MCF 10A (cell line): Measurements from ENCODE around the gene ASPN. TPM values are rescaled to one million over a fixed set of nuclear protein-coding genes. Genes with fewer than 3 reads are reported as not detected.

Experiments used
- BruUV-seq: library from RNA; stranded (reverse); fragments of 400-500 nt; replicated peaks from 2 replicates; lab custom pipeline; 2021; lab: Mats Ljungman, UMichigan
- CTCF ChIA-PET: fragments of 300-600 bp; sonication (Branson Sonifier 250); formaldehyde crosslinking; extraction: SDS; loops from one replicate; lab custom pipeline; 2021; ENCODE audit warnings: antibody characterized with exemption, inconsistent platforms; lab: Yijun Ruan, JAX
- POLR2A ChIA-PET: fragments of 300-600, 350-650 bp; sonication (Branson Sonifier 250); formaldehyde crosslinking; extraction: SDS; loops from one replicate; lab custom pipeline; 2020; ENCODE audit warnings: antibody characterized with exemption, inconsistent platforms; lab: Yijun Ruan, JAX
- DNase-seq: peaks from one replicate; pipeline ENCODE4 v3.0.0-alpha.2; 2018; ENCODE audit not compliant: unreplicated experiment
- H3K27ac Mint-ChIP-seq: one replicate; pipeline ENCODE4 v1.8.0; 2022; ENCODE audit warnings: mild to moderate bottlenecking, low read depth, mixed read lengths; ENCODE audit not compliant: unreplicated experiment
- H3K27me3 Mint-ChIP-seq: one replicate; pipeline ENCODE4 v1.8.0; 2022; ENCODE audit warnings: mixed read lengths; ENCODE audit not compliant: insufficient read depth, unreplicated experiment
- H3K36me3 Mint-ChIP-seq: one replicate; pipeline ENCODE4 v1.8.0; 2022; ENCODE audit warnings: mild to moderate bottlenecking, moderate library complexity, mixed read lengths; ENCODE audit not compliant: insufficient read depth, unreplicated experiment
- H3K4me1 Mint-ChIP-seq: one replicate; pipeline ENCODE4 v1.8.0; 2022; ENCODE audit warnings: mixed read lengths; ENCODE audit not compliant: insufficient read depth, unreplicated experiment
- H3K4me3 Mint-ChIP-seq: one replicate; pipeline ENCODE4 v1.8.0; 2022; ENCODE audit warnings: mild to moderate bottlenecking, moderate library complexity, mixed read lengths; ENCODE audit not compliant: unreplicated experiment
- H3K9me3 Mint-ChIP-seq: one replicate; pipeline ENCODE4 v1.8.0; 2022; ENCODE audit warnings: mixed read lengths; ENCODE audit not compliant: unreplicated experiment
- intact Hi-C: fragments of 100-400 bp; cut with micrococcal nuclease; formaldehyde crosslinking; loops from 2 replicates; pipeline ENCODE4 v1.14.1; 2022
- total RNA-seq: library from RNA; stranded (reverse); gene quantifications from 2 replicates; pipeline ENCODE4 v1.2.3, GENCODE V29; 2022
- TF ChIP-seq, protein P1 (sequence below): fragments of 200-600 bp; IDR thresholded peaks from one replicate; pipeline ENCODE4 v1.8.0; 2022; ENCODE audit warnings: antibody characterized with exemption, mild to moderate bottlenecking; ENCODE audit not compliant: unreplicated experiment

ASPN gene
- total RNA-seq, 1 experiment from 2014 or later, result 0.12 TPM

- H3K36me3 Mint-ChIP-seq, result peaks cover 11% of the 10 kb centered on the region
- no TSS peak for BruUV-seq
- H3K27ac Mint-ChIP-seq, result no peak overlapping the region
- no peak for DNase-seq
- peaks cover 7% of the 10 kb centered on the region for H3K4me1 Mint-ChIP-seq
- intact Hi-C loops, result no loop called here
- CTCF ChIA-PET, result no interaction called here
- no peak overlapping the region for H3K4me3 Mint-ChIP-seq
- H3K27me3 Mint-ChIP-seq, result no peaks in the 10 kb centered on the region
- H3K9me3 Mint-ChIP-seq, result no peaks in the 10 kb centered on the region
- TF ChIP-seq, protein P1, sequence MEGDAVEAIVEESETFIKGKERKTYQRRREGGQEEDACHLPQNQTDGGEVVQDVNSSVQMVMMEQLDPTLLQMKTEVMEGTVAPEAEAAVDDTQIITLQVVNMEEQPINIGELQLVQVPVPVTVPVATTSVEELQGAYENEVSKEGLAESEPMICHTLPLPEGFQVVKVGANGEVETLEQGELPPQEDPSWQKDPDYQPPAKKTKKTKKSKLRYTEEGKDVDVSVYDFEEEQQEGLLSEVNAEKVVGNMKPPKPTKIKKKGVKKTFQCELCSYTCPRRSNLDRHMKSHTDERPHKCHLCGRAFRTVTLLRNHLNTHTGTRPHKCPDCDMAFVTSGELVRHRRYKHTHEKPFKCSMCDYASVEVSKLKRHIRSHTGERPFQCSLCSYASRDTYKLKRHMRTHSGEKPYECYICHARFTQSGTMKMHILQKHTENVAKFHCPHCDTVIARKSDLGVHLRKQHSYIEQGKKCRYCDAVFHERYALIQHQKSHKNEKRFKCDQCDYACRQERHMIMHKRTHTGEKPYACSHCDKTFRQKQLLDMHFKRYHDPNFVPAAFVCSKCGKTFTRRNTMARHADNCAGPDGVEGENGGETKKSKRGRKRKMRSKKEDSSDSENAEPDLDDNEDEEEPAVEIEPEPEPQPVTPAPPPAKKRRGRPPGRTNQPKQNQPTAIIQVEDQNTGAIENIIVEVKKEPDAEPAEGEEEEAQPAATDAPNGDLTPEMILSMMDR, result no peak
- POLR2A ChIA-PET, result interaction anchor here (0.6 to 3.0 kb wide), 6 partner anchors 8 to 174 kb away, joined by 3 to 14 read pairs (median 4); no protein-coding TSS in a partner anchor
Observed at GRCh38 chr9:92496396-92497176, 14.3 kb upstream of the ASPN start.

- CTCF ChIA-PET, result interaction anchor here (0.7 to 1.2 kb wide), 4 partner anchors 8 to 105 kb away, joined by 3 to 5 read pairs (median 4); no protein-coding TSS in a partner anchor
- Mint-ChIP-seq H3K4me1 (no peaks in the 10 kb centered on the region), H3K9me3 (no peaks in the 10 kb centered on the region), H3K27me3 (no peaks in the 10 kb centered on the region), H3K36me3 (peaks cover 6% of the 10 kb centered on the region), H3K27ac (no peak overlapping the region), H3K4me3 (no peak overlapping the region)
- no TSS peak for BruUV-seq
- DNase-seq, result no peak
- POLR2A ChIA-PET, result interaction anchor here (1.4 to 3.0 kb wide), 3 partner anchors 9 to 176 kb away, joined by 3 to 14 read pairs (median 6); no protein-coding TSS in a partner anchor
- intact Hi-C loops, result no loop called here
- TF ChIP-seq, protein P1, result no peak
Observed at GRCh38 chr9:92494856-92495255, 12.6 kb upstream of the ASPN start.

GRCh38 chr9:92493749-92494387 lies 11.6 kb upstream of the ASPN start:
- CTCF ChIA-PET, result interaction anchor here (1.0 to 1.2 kb wide), 2 partner anchors 9 to 91 kb away, joined by 3 to 5 read pairs; no protein-coding TSS in a partner anchor
- no peaks in the 10 kb centered on the region for H3K27me3 Mint-ChIP-seq
- peaks cover 6% of the 10 kb centered on the region for H3K36me3 Mint-ChIP-seq

More at GRCh38 chr9:92493749-92494387, 11.6 kb upstream of the ASPN start:
- POLR2A ChIA-PET, result interaction anchor here (0.7 to 3.0 kb wide), 4 partner anchors 13 to 168 kb away, joined by 3 to 14 read pairs (median 7); partner anchors contain the start of gene CENPP
- no peak overlapping the region for H3K4me3 Mint-ChIP-seq
- H3K4me1 Mint-ChIP-seq, result peaks cover 9% of the 10 kb centered on the region
- DNase-seq, result no peak
- no peaks in the 10 kb centered on the region for H3K9me3 Mint-ChIP-seq
- no TSS peak for BruUV-seq
- intact Hi-C loops, result no loop called here
- TF ChIP-seq, protein P1, result no peak
- H3K27ac Mint-ChIP-seq, result no peak overlapping the region
